HepG2 (cell line): ENCODE results near the gene PDGFA. TPM values are rescaled to one million over a fixed set of nuclear protein-coding genes. Genes with fewer than 3 reads are reported as not detected.

Experiments used
- FOXJ3 ChIP-seq: sonication (generic); formaldehyde crosslinking; IDR thresholded peaks from 2 replicates; pipeline ENCODE4 v1.4.0; 2020; ENCODE audit warnings: missing genetic modification reagents, mild to moderate bottlenecking, borderline replicate concordance
- HINFP ChIP-seq: sonication (generic); formaldehyde crosslinking; IDR thresholded peaks from 2 replicates; pipeline ENCODE4 v1.4.0; 2020; ENCODE audit warnings: low read depth, mild to moderate bottlenecking, missing genetic modification reagents
- JUNB ChIP-seq: sonication (generic); formaldehyde crosslinking; IDR thresholded peaks from 2 replicates; pipeline ENCODE4 v1.8.0; 2022; ENCODE audit warnings: missing genetic modification reagents, mild to moderate bottlenecking, borderline replicate concordance
- KMT2B ChIP-seq: IDR thresholded peaks from 2 replicates; pipeline ENCODE4 v1.6.1; 2016; ENCODE audit warnings: missing genetic modification reagents, missing compliant biosample characterization
- MZF1 ChIP-seq: sonication (generic); formaldehyde crosslinking; IDR thresholded peaks from 2 replicates; pipeline ENCODE4 v1.8.1; 2023; ENCODE audit warnings: mild to moderate bottlenecking, missing genetic modification reagents, borderline replicate concordance
- NCOA1 ChIP-seq: sonication (generic); formaldehyde crosslinking; IDR thresholded peaks from 2 replicates; pipeline ENCODE4 v1.9.0; 2021; ENCODE audit warnings: missing genetic modification reagents
- NR2F2 ChIP-seq: IDR thresholded peaks from 2 replicates; pipeline ENCODE4 v1.6.1; 2012; ENCODE audit warnings: low read depth, inconsistent platforms, borderline replicate concordance
- PHB2 ChIP-seq: fragments of 450-650 bp; IDR thresholded peaks from 2 replicates; pipeline ENCODE4 v1.6.1; 2018; ENCODE audit not compliant: partially characterized antibody
- POLR2AphosphoS5 ChIP-seq: IDR thresholded peaks from 2 replicates; pipeline ENCODE4 v1.6.1; 2012; ENCODE audit warnings: low read depth, low read length
- PPARG ChIP-seq: conservative IDR thresholded peaks from 2 replicates; pipeline ENCODE4 v1.6.1; 2016; ENCODE audit warnings: missing biosample characterization, missing genetic modification reagents
- RFXAP ChIP-seq: sonication (generic); formaldehyde crosslinking; IDR thresholded peaks from 2 replicates; pipeline ENCODE4 v1.4.0; 2020; ENCODE audit warnings: missing genetic modification reagents, borderline replicate concordance
- TOPORS ChIP-seq: sonication (generic); formaldehyde crosslinking; IDR thresholded peaks from 2 replicates; pipeline ENCODE4 v1.8.0; 2023; ENCODE audit warnings: mild to moderate bottlenecking, missing genetic modification reagents
- USF2 ChIP-seq, 2 experiments: sonication (generic) in 1 of 2; formaldehyde crosslinking in 1 of 2; IDR thresholded peaks; 2 replicates each; pipeline versions ENCODE4 v1.5.1 to v1.6.1; 2011 to 2020; ENCODE audit warnings: borderline replicate concordance in 1 of 2, low read depth in 1 of 2, low read length in 1 of 2, mild to moderate bottlenecking in 1 of 2, missing genetic modification reagents in 1 of 2, moderate library complexity in 1 of 2
- ZBTB38 ChIP-seq: sonication (generic); formaldehyde crosslinking; IDR thresholded peaks from 2 replicates; pipeline ENCODE4 v1.5.1; 2020; ENCODE audit warnings: mild to moderate bottlenecking, missing genetic modification reagents
- ZFX ChIP-seq: sonication (generic); formaldehyde crosslinking; IDR thresholded peaks from 2 replicates; pipeline ENCODE4 v1.4.0; 2020; ENCODE audit warnings: mild to moderate bottlenecking, low read depth, missing genetic modification reagents, moderate library complexity
- ZNF124 ChIP-seq: sonication (generic); formaldehyde crosslinking; IDR thresholded peaks from 2 replicates; pipeline ENCODE4 v1.4.0; 2020; ENCODE audit warnings: missing genetic modification reagents
- ZNF136 ChIP-seq: sonication (generic); formaldehyde crosslinking; IDR thresholded peaks from 2 replicates; pipeline ENCODE4 v1.8.1; 2022; ENCODE audit warnings: low read depth, mild to moderate bottlenecking, moderate library complexity, missing genetic modification reagents
- ZNF337 ChIP-seq: sonication (generic); formaldehyde crosslinking; IDR thresholded peaks from 2 replicates; pipeline ENCODE4 v1.5.1; 2020; ENCODE audit warnings: missing genetic modification reagents, low read depth, mild to moderate bottlenecking, borderline replicate concordance
- ZNF431 ChIP-seq: sonication (generic); formaldehyde crosslinking; IDR thresholded peaks from 2 replicates; pipeline ENCODE4 v1.9.0; 2022; ENCODE audit warnings: missing genetic modification reagents, low read depth, mild to moderate bottlenecking, borderline replicate concordance
- ZNF468 ChIP-seq: sonication (generic); formaldehyde crosslinking; IDR thresholded peaks from 2 replicates; pipeline ENCODE4 v1.8.0; 2022; ENCODE audit warnings: mild to moderate bottlenecking, moderate library complexity, missing genetic modification reagents
- ZNF687 ChIP-seq: sonication (generic); formaldehyde crosslinking; IDR thresholded peaks from 2 replicates; pipeline ENCODE4 v1.5.1; 2020; ENCODE audit warnings: mild to moderate bottlenecking, missing genetic modification reagents, moderate library complexity
- ZNF788 ChIP-seq: sonication (generic); formaldehyde crosslinking; IDR thresholded peaks from 2 replicates; pipeline ENCODE4 v1.5.0; 2020; ENCODE audit warnings: mild to moderate bottlenecking, missing genetic modification reagents, borderline replicate concordance
- polyA plus RNA-seq, 8 experiments: library from polyadenylated mRNA; depleted of rRNA in 3 of 8; stranded (reverse) in 7 of 8; unstranded in 1 of 8; fragments of >200 nt; fragmentation: Illumina TruSeq in 4 of 8; extraction: Trizol in 4 of 8; gene quantifications; 2 replicates each; pipeline versions ENCODE4 v1.2.1 to v1.2.3, GENCODE V29; 2011 to 2016; ENCODE audit warnings: low read depth in 4 of 8, missing spikeins in 1 of 8, mixed read lengths in 1 of 8; ENCODE audit not compliant: insufficient read depth in 1 of 8
- total RNA-seq, 5 experiments: library from RNA; depleted of rRNA; stranded (reverse); fragments of >200 nt; fragmentation: Illumina TruSeq; extraction: Trizol; gene quantifications; 2 replicates each; pipeline ENCODE4 v1.2.3, GENCODE V29; 2016; ENCODE audit warnings: low read depth in 1 of 5

Gene PDGFA
- total and polyA plus RNA-seq, 2 of the 13 experiments (the other 11 are each of a cell fraction or from before 2014, with no cell fraction given), result 1.5 to 3.4 TPM

- TF ChIP-seq USF2 (IDR thresholded peaks at IDR 0.05; ENCODE audit: low read depth, low read length) (no peak), USF2 (CRISPR knock-in tag; IDR thresholded peaks at IDR 0.05; ENCODE audit: borderline replicate concordance) (no peak), ZNF468 (CRISPR knock-in tag) (no peak), ZFX (CRISPR knock-in tag) (peak; percentile 61), NCOA1 (CRISPR knock-in tag) (no peak), ZNF136 (CRISPR knock-in tag) (no peak), RFXAP (CRISPR knock-in tag) (no peak), JUNB (CRISPR knock-in tag) (no peak), PHB2 (no peak), PPARG (CRISPR knock-in tag) (no peak), ZBTB38 (CRISPR knock-in tag) (0 out of 2 replicates have a peak, but pooled peaks have one; percentile 20), ZNF431 (CRISPR knock-in tag) (no peak), TOPORS (CRISPR knock-in tag) (no peak), POLR2AphosphoS5 (no peak), HINFP (no peak), NR2F2 (no peak), ZNF337 (CRISPR knock-in tag) (no peak), ZNF124 (CRISPR knock-in tag) (no peak), FOXJ3 (CRISPR knock-in tag) (no peak), ZNF687 (CRISPR knock-in tag) (peak; percentile 81), KMT2B (no peak), ZNF788 (CRISPR knock-in tag) (no peak), MZF1 (CRISPR knock-in tag) (no peak)
Observed at GRCh38 chr7:455110-455928, 64.3 kb downstream of the PDGFA start (continued).
